ENCODE results near the gene CARD11. TPM values are rescaled to one million over a fixed set of nuclear protein-coding genes. Genes with fewer than 3 reads are reported as not detected.

The CARD11 gene
- polyA plus RNA-seq, 1 of the 3 experiments (the other 2 are of a cell fraction), result not detected

DNA sequence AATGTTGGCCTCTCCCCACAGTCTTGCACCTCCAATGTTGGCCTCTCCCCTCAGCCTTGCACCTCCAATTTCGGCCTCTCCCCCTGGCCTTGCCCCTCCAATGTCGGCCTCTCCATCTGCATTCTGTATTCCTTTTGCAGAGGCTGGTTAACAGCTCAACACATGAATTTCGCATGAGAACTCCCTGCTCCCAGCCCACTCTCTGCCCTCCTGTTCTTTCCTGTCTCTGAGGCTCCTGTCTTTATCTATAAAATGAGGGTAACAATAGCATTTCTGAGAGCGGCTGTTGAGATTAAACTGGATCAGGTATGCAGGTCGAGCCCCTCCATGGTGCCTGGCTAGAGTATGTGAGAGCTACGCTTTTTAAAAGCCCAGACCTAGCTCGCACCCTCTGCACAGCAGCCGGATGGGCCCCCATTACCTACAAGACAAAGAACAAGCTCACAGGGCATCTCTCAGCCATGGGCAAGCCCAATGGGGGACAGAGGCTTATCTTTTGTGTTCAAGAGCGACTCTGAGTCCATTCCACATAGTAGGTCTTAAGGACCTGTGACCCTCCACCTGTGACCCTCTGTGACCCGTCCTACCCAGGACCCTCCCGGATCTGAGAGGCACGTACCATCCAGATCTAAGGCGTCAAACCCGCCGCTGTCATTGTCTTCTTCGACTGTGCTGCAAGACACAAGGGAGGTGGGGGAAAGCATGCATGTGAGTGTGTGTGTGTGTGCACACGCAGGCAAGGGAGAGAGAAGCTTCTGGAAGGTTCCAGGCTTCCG lies 117.4 kb downstream of the CARD11 start:
- ChIA-PET CTCF (interaction anchor here (1.0 to 2.3 kb wide), 4 partner anchors 31 to 256 kb away, joined by 3 to 10 read pairs (median 5); no protein-coding TSS in a partner anchor), POLR2A (interaction anchor here (1.6 kb wide), 1 partner anchor 102 kb away, joined by 7 read pairs; no protein-coding TSS in a partner anchor)
- DNase-seq, result peak; percentile 17
- Histone ChIP-seq H3K9ac (no peak overlapping the region), H3K4me2 (no peak overlapping the region), H4K20me1 (ENCODE audit: insufficient read depth) (no peaks in the 10 kb centered on the region), H3K79me2 (ENCODE audit: insufficient read depth) (no peaks in the 10 kb centered on the region), H3K27ac (ENCODE audit: low read depth in 2 of 2, low read length in 1 of 2) (no peak overlapping the region), H3K36me3 (replicated peaks in 1 of 2; ENCODE audit: control insufficient read depth in 1 of 2, insufficient read depth in 2 of 2, low read length in 1 of 2) (no peaks in the 10 kb centered on the region), H3K4me1 (ENCODE audit: control insufficient read depth in 1 of 2, insufficient read depth in 2 of 2, low read depth in 1 of 2, low read length in 1 of 2) (peaks cover 0 to 25% of the 10 kb centered on the region in 2 experiments; a peak in 1 of 4 replicates), H3F3A (replicated peaks; ENCODE audit: insufficient read depth) (no peaks in the 10 kb centered on the region), H3K27me3 (ENCODE audit: insufficient read depth) (peaks cover 41% of the 10 kb centered on the region), H2AFZ (ENCODE audit: low read depth) (no peak overlapping the region), H3K9me2 (no peaks in the 10 kb centered on the region), H3K9me3 (no peaks in the 10 kb centered on the region), H3K4me3 (ENCODE audit: low read depth in 2 of 2, low read length in 1 of 2) (no peak overlapping the region)
- no peak for TF ChIP-seq FOXM1 (IDR thresholded peaks at IDR 0.05; ENCODE audit: low read depth)
- no peak for TF ChIP-seq MAX (IDR thresholded peaks at IDR 0.05; ENCODE audit: low read depth)
- no peak for TF ChIP-seq SIN3A (IDR thresholded peaks at IDR 0.05; ENCODE audit: borderline replicate concordance, low read depth, low read length)
- TF ChIP-seq RFX5 (IDR thresholded peaks at IDR 0.05; ENCODE audit: low read length), result no peak
- TF ChIP-seq, protein P1, sequence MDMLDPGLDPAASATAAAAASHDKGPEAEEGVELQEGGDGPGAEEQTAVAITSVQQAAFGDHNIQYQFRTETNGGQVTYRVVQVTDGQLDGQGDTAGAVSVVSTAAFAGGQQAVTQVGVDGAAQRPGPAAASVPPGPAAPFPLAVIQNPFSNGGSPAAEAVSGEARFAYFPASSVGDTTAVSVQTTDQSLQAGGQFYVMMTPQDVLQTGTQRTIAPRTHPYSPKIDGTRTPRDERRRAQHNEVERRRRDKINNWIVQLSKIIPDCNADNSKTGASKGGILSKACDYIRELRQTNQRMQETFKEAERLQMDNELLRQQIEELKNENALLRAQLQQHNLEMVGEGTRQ (IDR thresholded peaks at IDR 0.05; ENCODE audit: borderline replicate concordance, low read depth, low read length), result no peak
- no peak for TF ChIP-seq TCF12 (IDR thresholded peaks at IDR 0.05)
- TF ChIP-seq, protein P2, sequence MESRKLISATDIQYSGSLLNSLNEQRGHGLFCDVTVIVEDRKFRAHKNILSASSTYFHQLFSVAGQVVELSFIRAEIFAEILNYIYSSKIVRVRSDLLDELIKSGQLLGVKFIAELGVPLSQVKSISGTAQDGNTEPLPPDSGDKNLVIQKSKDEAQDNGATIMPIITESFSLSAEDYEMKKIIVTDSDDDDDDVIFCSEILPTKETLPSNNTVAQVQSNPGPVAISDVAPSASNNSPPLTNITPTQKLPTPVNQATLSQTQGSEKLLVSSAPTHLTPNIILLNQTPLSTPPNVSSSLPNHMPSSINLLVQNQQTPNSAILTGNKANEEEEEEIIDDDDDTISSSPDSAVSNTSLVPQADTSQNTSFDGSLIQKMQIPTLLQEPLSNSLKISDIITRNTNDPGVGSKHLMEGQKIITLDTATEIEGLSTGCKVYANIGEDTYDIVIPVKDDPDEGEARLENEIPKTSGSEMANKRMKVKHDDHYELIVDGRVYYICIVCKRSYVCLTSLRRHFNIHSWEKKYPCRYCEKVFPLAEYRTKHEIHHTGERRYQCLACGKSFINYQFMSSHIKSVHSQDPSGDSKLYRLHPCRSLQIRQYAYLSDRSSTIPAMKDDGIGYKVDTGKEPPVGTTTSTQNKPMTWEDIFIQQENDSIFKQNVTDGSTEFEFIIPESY (IDR thresholded peaks at IDR 0.05; ENCODE audit: borderline replicate concordance, low read depth), result no peak
- WGBS (ENCODE audit: low lambda C conversion rate), result 63% methylated on average over 18 of the region's 18 CpGs

GRCh38 chr7:2924866-2925840 lies 118.5 kb downstream of the CARD11 start:
- Histone ChIP-seq H3K9ac (no peak overlapping the region), H3K4me1 (ENCODE audit: control insufficient read depth in 1 of 2, insufficient read depth in 2 of 2, low read depth in 1 of 2, low read length in 1 of 2) (peaks cover 0 to 32% of the 10 kb centered on the region in 2 experiments; a peak in 1 of 4 replicates), H3K9me3 (no peaks in the 10 kb centered on the region), H3K4me3 (ENCODE audit: low read depth in 2 of 2, low read length in 1 of 2) (no peak overlapping the region), H2AFZ (ENCODE audit: low read depth) (no peak overlapping the region), H3K36me3 (replicated peaks in 1 of 2; ENCODE audit: control insufficient read depth in 1 of 2, insufficient read depth in 2 of 2, low read length in 1 of 2) (no peaks in the 10 kb centered on the region), H3K79me2 (ENCODE audit: insufficient read depth) (no peaks in the 10 kb centered on the region), H3K4me2 (no peak overlapping the region), H3K27me3 (ENCODE audit: insufficient read depth) (peaks cover 41% of the 10 kb centered on the region), H4K20me1 (ENCODE audit: insufficient read depth) (no peaks in the 10 kb centered on the region), H3F3A (replicated peaks; ENCODE audit: insufficient read depth) (no peaks in the 10 kb centered on the region), H3K9me2 (no peaks in the 10 kb centered on the region), H3K27ac (ENCODE audit: low read depth in 2 of 2, low read length in 1 of 2) (no peak overlapping the region)
- ChIA-PET POLR2A (interaction anchor here (1.6 kb wide), 1 partner anchor 103 kb away, joined by 7 read pairs; no protein-coding TSS in a partner anchor), CTCF (interaction anchor here (0.9 to 2.3 kb wide), 7 partner anchors 8 to 230 kb away, joined by 3 to 10 read pairs (median 4); no protein-coding TSS in a partner anchor)
- no peak for DNase-seq
- 53% methylated on average over 22 of the region's 22 CpGs for WGBS (ENCODE audit: low lambda C conversion rate)
- TF ChIP-seq RAD21 (IDR thresholded peaks at IDR 0.05; ENCODE audit: low read length) (no peak), FOXJ3 (CRISPR knock-in tag; IDR thresholded peaks at IDR 0.05) (no peak), TEAD4 (IDR thresholded peaks at IDR 0.05; ENCODE audit: borderline replicate concordance, insufficient read depth) (no peak), NRF1 (IDR thresholded peaks at IDR 0.05; ENCODE audit: low read depth, low read length) (no peak), ELF1 (IDR thresholded peaks at IDR 0.05) (no peak), CHD2 (IDR thresholded peaks at IDR 0.05; ENCODE audit: low read length, partially characterized antibody) (no peak)
- TF ChIP-seq, protein P1 (IDR thresholded peaks at IDR 0.05; ENCODE audit: borderline replicate concordance, low read depth, low read length), result no peak
- TF ChIP-seq, protein P2 (IDR thresholded peaks at IDR 0.05; ENCODE audit: borderline replicate concordance, low read depth), result no peak
- TF ChIP-seq, protein P3, sequence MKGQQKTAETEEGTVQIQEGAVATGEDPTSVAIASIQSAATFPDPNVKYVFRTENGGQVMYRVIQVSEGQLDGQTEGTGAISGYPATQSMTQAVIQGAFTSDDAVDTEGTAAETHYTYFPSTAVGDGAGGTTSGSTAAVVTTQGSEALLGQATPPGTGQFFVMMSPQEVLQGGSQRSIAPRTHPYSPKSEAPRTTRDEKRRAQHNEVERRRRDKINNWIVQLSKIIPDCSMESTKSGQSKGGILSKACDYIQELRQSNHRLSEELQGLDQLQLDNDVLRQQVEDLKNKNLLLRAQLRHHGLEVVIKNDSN (IDR thresholded peaks at IDR 0.05; ENCODE audit: borderline replicate concordance, low read depth), result no peak

Data from SK-N-SH (cell line).